Measurements from ENCODE around the gene CLIC3.

Gene CLIC3

GRCh38 chr9:136968333-136969127 lies 27.8 kb downstream of the CLIC3 start:
- TF ChIP-seq, protein P1, sequence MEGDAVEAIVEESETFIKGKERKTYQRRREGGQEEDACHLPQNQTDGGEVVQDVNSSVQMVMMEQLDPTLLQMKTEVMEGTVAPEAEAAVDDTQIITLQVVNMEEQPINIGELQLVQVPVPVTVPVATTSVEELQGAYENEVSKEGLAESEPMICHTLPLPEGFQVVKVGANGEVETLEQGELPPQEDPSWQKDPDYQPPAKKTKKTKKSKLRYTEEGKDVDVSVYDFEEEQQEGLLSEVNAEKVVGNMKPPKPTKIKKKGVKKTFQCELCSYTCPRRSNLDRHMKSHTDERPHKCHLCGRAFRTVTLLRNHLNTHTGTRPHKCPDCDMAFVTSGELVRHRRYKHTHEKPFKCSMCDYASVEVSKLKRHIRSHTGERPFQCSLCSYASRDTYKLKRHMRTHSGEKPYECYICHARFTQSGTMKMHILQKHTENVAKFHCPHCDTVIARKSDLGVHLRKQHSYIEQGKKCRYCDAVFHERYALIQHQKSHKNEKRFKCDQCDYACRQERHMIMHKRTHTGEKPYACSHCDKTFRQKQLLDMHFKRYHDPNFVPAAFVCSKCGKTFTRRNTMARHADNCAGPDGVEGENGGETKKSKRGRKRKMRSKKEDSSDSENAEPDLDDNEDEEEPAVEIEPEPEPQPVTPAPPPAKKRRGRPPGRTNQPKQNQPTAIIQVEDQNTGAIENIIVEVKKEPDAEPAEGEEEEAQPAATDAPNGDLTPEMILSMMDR (IDR thresholded peaks at IDR 0.05; ENCODE audit: low read depth, low read length) = no peak
- no peak for DNase-seq (ENCODE audit: low read depth, low spot score)
- in situ Hi-C loops (cut with HindIII; ENCODE audit: low sequenced_read_pairs) = no loop called here

DNA sequence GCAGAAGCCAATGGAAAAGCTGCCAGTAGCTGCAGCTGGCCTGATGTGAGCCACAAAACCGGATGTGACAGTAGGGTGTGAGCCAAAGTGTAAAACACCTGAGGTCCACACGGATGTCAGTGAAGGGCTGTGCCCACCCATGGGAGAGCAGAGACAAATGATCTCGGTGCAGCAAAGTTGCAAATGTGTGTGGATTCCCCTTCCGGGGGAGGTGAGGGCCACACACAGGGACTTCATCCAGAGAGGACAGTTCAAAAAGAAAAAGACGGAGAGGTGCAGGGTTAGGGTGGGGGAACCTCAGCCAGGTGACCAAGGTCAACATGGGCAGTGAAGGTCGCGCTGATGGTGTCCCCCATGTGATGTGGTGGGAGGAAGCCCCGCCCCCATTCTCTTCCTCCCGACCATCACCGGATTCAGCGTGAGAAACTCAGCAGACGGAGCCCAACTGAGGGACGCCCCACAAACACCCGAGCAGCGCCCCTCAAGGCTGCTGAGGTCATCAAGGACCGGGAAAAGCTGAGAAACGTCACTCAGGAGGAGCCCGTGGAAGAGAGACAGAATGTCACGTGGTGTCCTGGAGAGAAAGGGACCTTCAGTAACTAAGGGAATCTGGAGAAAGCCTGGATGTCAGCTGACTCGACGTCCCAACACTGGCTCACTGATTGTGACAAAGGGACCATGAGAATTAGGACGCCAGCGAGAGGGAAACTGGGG lies 30.4 kb downstream of the CLIC3 start:
- TF ChIP-seq, protein P1 (IDR thresholded peaks at IDR 0.05; ENCODE audit: low read depth, low read length) = no peak
- H3K4me3 ChIP-seq (ENCODE audit: low read depth, low read length) = no peak overlapping the region
- in situ Hi-C loops (cut with HindIII; ENCODE audit: low sequenced_read_pairs) = no loop called here
- DNase-seq (ENCODE audit: low read depth, low spot score) = no peak

More at GRCh38 chr9:136968333-136969127, 27.8 kb downstream of the CLIC3 start:
- H3K4me3 ChIP-seq (ENCODE audit: low read depth, low read length) = no peak overlapping the region

DNA sequence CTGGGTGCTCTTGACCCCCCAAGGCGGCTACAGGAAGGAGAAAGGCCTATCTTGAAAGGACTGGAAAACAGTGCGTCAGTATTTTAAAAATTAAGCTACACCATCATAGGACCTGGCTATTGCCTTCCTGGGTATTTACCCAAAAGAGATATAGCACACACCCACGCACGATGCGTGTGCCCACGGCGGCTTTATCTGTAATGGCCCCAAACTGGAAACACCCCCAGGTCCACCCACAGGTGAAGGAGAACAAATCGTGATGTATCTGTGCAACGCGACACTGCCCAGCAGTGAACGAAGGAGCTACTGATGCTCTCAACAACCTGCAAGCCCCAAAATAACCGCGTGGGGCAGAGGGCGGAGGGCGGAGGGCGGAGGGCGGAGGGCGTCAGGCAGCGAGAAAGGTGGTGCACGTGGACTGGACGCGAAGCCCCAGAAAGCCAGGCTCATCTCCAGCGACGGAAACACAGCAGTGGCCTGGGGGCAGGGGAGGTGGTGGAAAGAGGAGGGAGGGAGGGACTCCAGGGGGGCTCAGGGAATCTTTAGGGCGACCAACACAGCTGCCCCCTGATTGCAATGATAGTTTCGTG lies 31.4 kb downstream of the CLIC3 start:
- TF ChIP-seq, protein P1 (IDR thresholded peaks at IDR 0.05; ENCODE audit: low read depth, low read length) = no peak
- DNase-seq (ENCODE audit: low read depth, low spot score) = no peak
- no peak overlapping the region for H3K4me3 ChIP-seq (ENCODE audit: low read depth, low read length)
- in situ Hi-C loops (cut with HindIII; ENCODE audit: low sequenced_read_pairs) = no loop called here

DNA sequence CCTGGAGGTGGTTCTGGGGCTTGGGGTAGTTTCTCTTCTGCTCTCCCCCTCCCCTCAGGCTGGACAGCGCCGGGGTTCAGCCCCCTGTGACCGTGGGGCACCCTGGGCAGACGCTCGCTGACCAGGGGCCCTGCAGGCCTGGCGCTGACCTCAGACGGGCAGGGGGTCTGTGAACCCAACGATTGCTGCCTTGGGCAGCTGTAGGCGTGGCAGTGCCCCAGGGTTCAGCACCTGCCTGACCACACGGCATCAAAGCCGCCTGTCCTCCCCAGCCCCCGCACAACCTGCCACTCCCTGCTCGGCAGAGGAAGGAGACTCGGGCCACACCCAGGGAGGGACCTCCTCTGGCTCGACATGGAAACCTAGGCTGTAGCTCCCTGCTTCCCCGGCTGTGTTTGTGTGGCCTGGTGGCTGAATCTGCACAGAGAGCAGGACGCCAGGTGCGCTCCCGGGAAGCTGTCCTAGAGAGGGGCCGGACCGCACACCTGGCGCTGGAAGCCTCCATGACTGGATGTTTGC lies 32.1 kb downstream of the CLIC3 start:
- in situ Hi-C loops (cut with HindIII; ENCODE audit: low sequenced_read_pairs) = no loop called here
- TF ChIP-seq, protein P1 (IDR thresholded peaks at IDR 0.05; ENCODE audit: low read depth, low read length) = no peak
- no peak for DNase-seq (ENCODE audit: low read depth, low spot score)
- H3K4me3 ChIP-seq (ENCODE audit: low read depth, low read length) = no peak overlapping the region

- in situ Hi-C loops (cut with HindIII; ENCODE audit: low sequenced_read_pairs) = no loop called here
- DNase-seq (ENCODE audit: low read depth, low spot score) = no peak
- TF ChIP-seq, protein P1 (IDR thresholded peaks at IDR 0.05; ENCODE audit: low read depth, low read length) = no peak
- no peak overlapping the region for H3K4me3 ChIP-seq (ENCODE audit: low read depth, low read length)
Measured at GRCh38 chr9:136963751-136964150, 32.6 kb downstream of the CLIC3 start.

DNA sequence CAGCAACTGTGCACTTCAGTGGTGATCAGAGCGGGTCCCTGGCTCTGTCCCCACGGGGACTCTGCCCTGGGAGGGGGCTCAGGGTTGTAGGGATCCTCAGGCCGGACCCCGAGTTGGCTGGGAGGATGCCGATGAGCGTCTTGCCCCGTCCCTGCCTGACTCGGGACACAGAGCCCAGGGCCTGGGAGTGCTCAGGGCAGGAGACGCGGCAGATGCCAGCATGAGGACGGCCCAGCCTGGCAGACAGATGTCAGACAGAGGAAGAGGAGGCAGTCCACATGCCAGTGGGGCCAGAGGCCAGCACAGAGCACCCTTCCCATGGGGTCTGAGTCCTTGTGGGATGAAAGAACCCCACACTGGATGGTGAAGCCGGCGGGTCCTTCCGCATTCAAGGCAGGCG lies 33.0 kb downstream of the CLIC3 start:
- in situ Hi-C loops (cut with HindIII; ENCODE audit: low sequenced_read_pairs) = no loop called here
- no peak overlapping the region for H3K4me3 ChIP-seq (ENCODE audit: low read depth, low read length)
- TF ChIP-seq, protein P1 (IDR thresholded peaks at IDR 0.05; ENCODE audit: low read depth, low read length) = no peak
- DNase-seq (ENCODE audit: low read depth, low spot score) = no peak
